Neural progenitor cell (in vitro differentiated cells): Measurements from ENCODE around the gene CYP3A7.

ENCODE experiments used
- EZH2 ChIP-seq: fragments of 200-600 bp; sonication (generic); IDR thresholded peaks from 2 replicates; pipeline ENCODE4 v1.6.1; 2017; ENCODE audit warnings: antibody characterized with exemption, mild to moderate bottlenecking, moderate library complexity
- EZH2phosphoT487 ChIP-seq: fragments of 200-600 bp; sonication (generic); IDR thresholded peaks from 2 replicates; pipeline ENCODE4 v1.6.1; 2017; ENCODE audit warnings: antibody characterized with exemption
- TF ChIP-seq, protein P1 (sequence below): fragments of 200-600 bp; sonication (generic); IDR thresholded peaks from 2 replicates; pipeline ENCODE4 v1.5.1; 2017; ENCODE audit warnings: antibody characterized with exemption, mild to moderate bottlenecking

DNA sequence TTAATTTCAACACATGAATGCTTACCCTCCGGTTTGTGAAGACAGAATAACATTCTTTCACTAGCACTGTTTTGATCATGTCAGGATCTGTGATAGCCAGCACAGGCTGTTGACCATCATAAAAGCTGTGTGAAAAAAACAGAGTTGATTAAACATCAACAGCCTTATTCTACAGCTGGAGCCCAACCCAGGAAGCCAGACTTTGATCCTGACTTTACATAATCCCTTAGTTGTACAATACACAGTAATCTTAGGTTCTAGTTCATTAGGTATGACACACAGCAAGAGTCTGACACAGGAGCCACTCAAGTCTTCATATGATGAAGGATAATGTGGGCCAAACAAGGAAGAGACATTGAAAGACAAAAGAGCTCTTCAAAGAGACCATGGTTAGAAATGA, 37.6 kb upstream of the CYP3A7 start:
- TF ChIP-seq, protein P1, sequence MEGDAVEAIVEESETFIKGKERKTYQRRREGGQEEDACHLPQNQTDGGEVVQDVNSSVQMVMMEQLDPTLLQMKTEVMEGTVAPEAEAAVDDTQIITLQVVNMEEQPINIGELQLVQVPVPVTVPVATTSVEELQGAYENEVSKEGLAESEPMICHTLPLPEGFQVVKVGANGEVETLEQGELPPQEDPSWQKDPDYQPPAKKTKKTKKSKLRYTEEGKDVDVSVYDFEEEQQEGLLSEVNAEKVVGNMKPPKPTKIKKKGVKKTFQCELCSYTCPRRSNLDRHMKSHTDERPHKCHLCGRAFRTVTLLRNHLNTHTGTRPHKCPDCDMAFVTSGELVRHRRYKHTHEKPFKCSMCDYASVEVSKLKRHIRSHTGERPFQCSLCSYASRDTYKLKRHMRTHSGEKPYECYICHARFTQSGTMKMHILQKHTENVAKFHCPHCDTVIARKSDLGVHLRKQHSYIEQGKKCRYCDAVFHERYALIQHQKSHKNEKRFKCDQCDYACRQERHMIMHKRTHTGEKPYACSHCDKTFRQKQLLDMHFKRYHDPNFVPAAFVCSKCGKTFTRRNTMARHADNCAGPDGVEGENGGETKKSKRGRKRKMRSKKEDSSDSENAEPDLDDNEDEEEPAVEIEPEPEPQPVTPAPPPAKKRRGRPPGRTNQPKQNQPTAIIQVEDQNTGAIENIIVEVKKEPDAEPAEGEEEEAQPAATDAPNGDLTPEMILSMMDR: no peak
- TF ChIP-seq EZH2 (no peak), EZH2phosphoT487 (no peak)
